BJ (cell line): ENCODE results near the gene SLMAP. TPM values are rescaled to one million over a fixed set of nuclear protein-coding genes. Genes with fewer than 3 reads are reported as not detected.

Source experiments
- polyA plus RNA-seq: library from polyadenylated mRNA; depleted of rRNA; stranded (reverse); fragments of >200 nt; gene quantifications from 2 replicates; pipeline ENCODE4 v1.2.3, GENCODE V29; 2011; rRNA removed

SLMAP gene
- polyA plus RNA-seq, 1 experiment: 24.1 TPM

Other genes with a start within 250 kb of the SLMAP start
- gene DNAH12, start 212.0 kb upstream of the SLMAP start, polyA plus RNA-seq: 0.01 TPM in 1 of 2 replicates, not detected in the other
- gene PDE12, start 200.0 kb upstream of the SLMAP start, polyA plus RNA-seq: 9.6 and 10.4 TPM in 2 replicates
- gene ARF4, start 159.0 kb upstream of the SLMAP start, polyA plus RNA-seq: 476 and 810 TPM in 2 replicates
- gene DENND6A, start 63.2 kb upstream of the SLMAP start, polyA plus RNA-seq: 8.5 and 10.2 TPM in 2 replicates